WERI-Rb-1 (cell line): Measurements from ENCODE around the gene C20orf204.

Experiments used
- DNase-seq: peaks from one replicate; pipeline ENCODE4 v3.0.0-alpha.2; 2020
- H3K27ac ChIP-seq: fragments of 250-450 bp; sonication (Bioruptor Pico); 2 replicates; pipeline ENCODE4 v1.5.1; 2020; ENCODE audit warnings: mild to moderate bottlenecking, moderate library complexity
- H3K27me3 ChIP-seq: fragments of 250-450 bp; sonication (Bioruptor Pico); 2 replicates; pipeline ENCODE4 v1.5.1; 2021; ENCODE audit warnings: mild to moderate bottlenecking, low read depth, moderate library complexity; ENCODE audit not compliant: insufficient read depth, severe bottlenecking
- H3K36me3 ChIP-seq: fragments of 250-450 bp; sonication (Bioruptor Pico); 2 replicates; pipeline ENCODE4 v1.5.1; 2020; ENCODE audit warnings: mild to moderate bottlenecking, moderate library complexity
- H3K4me3 ChIP-seq: 2 replicates; pipeline ENCODE4 v1.5.1; 2011; ENCODE audit warnings: low read depth, mild to moderate bottlenecking, control low read depth, low read length
- H3K9me3 ChIP-seq: fragments of 250-450 bp; sonication (Bioruptor Pico); 2 replicates; pipeline ENCODE4 v1.5.1; 2021; ENCODE audit warnings: mild to moderate bottlenecking, moderate library complexity; ENCODE audit not compliant: severe bottlenecking
- CTCF ChIP-seq: IDR thresholded peaks from 2 replicates; pipeline ENCODE4 v1.5.1; 2011; ENCODE audit warnings: low read depth, mild to moderate bottlenecking, control low read depth, inconsistent platforms, low read length

C20orf204 gene

GRCh38 chr20:64040231-64041039 is 4.5 kb downstream of the C20orf204 start:
- H3K27ac ChIP-seq: no peak overlapping the region
- H3K36me3 ChIP-seq: no peaks in the 10 kb centered on the region
- H3K4me3 ChIP-seq: no peak overlapping the region
- TF ChIP-seq CTCF: no peak
- no peak for DNase-seq
- no peaks in the 10 kb centered on the region for H3K9me3 ChIP-seq
- no peaks in the 10 kb centered on the region for H3K27me3 ChIP-seq

GRCh38 chr20:64041040-64041780 is 5.2 kb downstream of the C20orf204 start:
- Histone ChIP-seq H3K36me3 (no peaks in the 10 kb centered on the region), H3K4me3 (no peak overlapping the region), H3K27ac (no peak overlapping the region), H3K9me3 (no peaks in the 10 kb centered on the region), H3K27me3 (no peaks in the 10 kb centered on the region)
- no peak for TF ChIP-seq CTCF
- no peak for DNase-seq

GRCh38 chr20:64041781-64042053 is 5.7 kb downstream of the C20orf204 start:
- no peaks in the 10 kb centered on the region for H3K27me3 ChIP-seq
- DNase-seq: no peak
- no peak for TF ChIP-seq CTCF
- no peaks in the 10 kb centered on the region for H3K9me3 ChIP-seq
- no peaks in the 10 kb centered on the region for H3K36me3 ChIP-seq
- peak overlapping the region; percentile 52 for H3K4me3 ChIP-seq
- no peak overlapping the region for H3K27ac ChIP-seq

GRCh38 chr20:64042054-64042781 is 6.2 kb downstream of the C20orf204 start:
- H3K4me3 ChIP-seq: peak overlapping the region; percentile 52
- no peaks in the 10 kb centered on the region for H3K27me3 ChIP-seq
- no peak for TF ChIP-seq CTCF
- H3K9me3 ChIP-seq: no peaks in the 10 kb centered on the region
- no peak for DNase-seq
- no peaks in the 10 kb centered on the region for H3K36me3 ChIP-seq
- H3K27ac ChIP-seq: no peak overlapping the region

GRCh38 chr20:64043768-64044167 is 7.8 kb downstream of the C20orf204 start:
- no peaks in the 10 kb centered on the region for H3K36me3 ChIP-seq
- H3K4me3 ChIP-seq: no peak overlapping the region
- H3K27me3 ChIP-seq: no peaks in the 10 kb centered on the region
- TF ChIP-seq CTCF: no peak
- H3K27ac ChIP-seq: no peak overlapping the region
- H3K9me3 ChIP-seq: no peaks in the 10 kb centered on the region
- DNase-seq: no peak
